Spleen (tissue), 7 donors: ENCODE results near the gene SEC31B.

Experiments
- CTCF ChIP-seq, 11 experiments: fragments of 200-600 bp in 7 of 11; fragments of 450-650 bp in 4 of 11; sonication (generic) in 4 of 11; IDR thresholded peaks in 8 of 11; conservative IDR thresholded peaks in 3 of 11; 1 replicate in 7 of 11; 2 replicates in 4 of 11; pipeline versions ENCODE4 v1.4.0 to v1.8.0; 2016 to 2021; ENCODE audit warnings: antibody characterized with exemption in 11 of 11, inconsistent platforms in 4 of 11, mild to moderate bottlenecking in 1 of 11
- POLR2AphosphoS5 ChIP-seq, 3 donors: sonication (generic); formaldehyde crosslinking; IDR thresholded peaks; one replicate each; pipeline ENCODE4 v1.5.1; 2017; ENCODE audit warnings: antibody characterized with exemption in 3 of 3
- donor health status: DM: no; HTN: no; CAD: no; lungs with moderate emphysema.
- donor health status: DM: no; HTN: no; CAD: no.
- donor health status: DM: no; HTN: no; CAD: no.

- TF ChIP-seq CTCF (IDR thresholded peaks at IDR 0.05 in 8 of 11, conservative IDR thresholded peaks at IDR 0.05 in 3 of 11): no peak
- no peak for TF ChIP-seq POLR2AphosphoS5 (IDR thresholded peaks at IDR 0.05)
These were observed 9.3 kb upstream of the SEC31B start for GRCh38 chr10:100528921-100529474.
